Measurements from ENCODE around the gene CAPN11. TPM values are rescaled to one million over a fixed set of nuclear protein-coding genes. Genes with fewer than 3 reads are reported as not detected.

Gene CAPN11
- total and polyA plus RNA-seq, 10 of the 15 experiments (the other 5 are each of a cell fraction or from before 2014, with no cell fraction given), result 0.05 to 0.44 (median 0.31) TPM

DNA sequence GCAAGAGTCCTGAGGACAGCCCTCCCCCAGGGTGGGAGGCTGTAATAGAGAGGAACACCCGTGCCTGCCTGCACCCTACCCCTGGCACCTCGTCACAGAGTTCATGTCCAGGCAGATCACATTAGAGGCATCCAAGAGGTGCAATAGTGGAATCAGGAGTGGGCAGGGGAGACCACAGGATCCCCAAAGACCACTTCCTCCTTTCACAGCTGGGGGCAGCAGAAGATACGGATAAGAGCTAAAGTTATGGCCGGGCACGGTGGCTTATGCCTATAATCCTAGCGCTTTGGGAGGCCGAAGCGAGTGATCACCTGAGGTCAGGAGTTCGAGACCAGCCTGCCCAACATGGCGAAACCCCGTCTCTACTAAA is 1.5 kb upstream of the CAPN11 start:
- no peaks in the 10 kb centered on the region for H3K79me2 ChIP-seq (ENCODE audit: control insufficient read depth, insufficient read depth, low read length)
- RAD21 ChIA-PET (ENCODE audit: unreplicated experiment), result interaction anchor here (0.8 kb wide), 1 partner anchor 59 kb away, joined by 3 read pairs; no protein-coding TSS in a partner anchor
- ATAC-seq (no peak), FAIRE-seq (no peak), DNase-seq (ENCODE audit: low read depth, low spot score) (no peak)
- no peaks in the 10 kb centered on the region for H4K20me1 ChIP-seq (ENCODE audit: control insufficient read depth, insufficient read depth)
- H3K4me3 ChIP-seq, result no peak overlapping the region
- POLR2A ChIA-PET, result interaction anchor here (0.7 kb wide), 1 partner anchor 41 kb away, joined by 3 read pairs; no protein-coding TSS in a partner anchor
- no peaks in the 10 kb centered on the region for H3K36me3 ChIP-seq (ENCODE audit: control insufficient read depth in 2 of 2, insufficient read depth in 2 of 2, low read length in 1 of 2)
- CTCF ChIA-PET, result interaction anchor here (2.0 kb wide), 1 partner anchor 61 kb away, joined by 5 read pairs; no protein-coding TSS in a partner anchor
- H3K27me3 ChIP-seq (replicated peaks in 1 of 2; ENCODE audit: control insufficient read depth in 2 of 2, insufficient read depth in 2 of 2, low read length in 1 of 2), result no peaks in the 10 kb centered on the region
- no peak overlapping the region for H3K27ac ChIP-seq (ENCODE audit: control insufficient read depth, insufficient read depth)
- H3K4me2 ChIP-seq (ENCODE audit: control insufficient read depth, insufficient read depth), result no peak overlapping the region
- BruUV-seq (replicated peaks), result no TSS peak
- no peaks in the 10 kb centered on the region for H3K4me1 ChIP-seq (ENCODE audit: control insufficient read depth, insufficient read depth, low read length)
- intact Hi-C loops (cut with micrococcal nuclease; ENCODE audit: unreplicated experiment) (no loop called here), in situ Hi-C loops (cut with MboI) (loop anchor here (10.0 kb wide), 1 partner anchor 52 kb away; no protein-coding TSS in a partner anchor)
- H3K9ac ChIP-seq (ENCODE audit: control insufficient read depth, insufficient read depth, low read length), result no peak overlapping the region
- SMC1A ChIA-PET (ENCODE audit: uncharacterized antibody, unreplicated experiment), result no interaction called here
- no peak for TF ChIP-seq BCL11A (IDR thresholded peaks at IDR 0.05; ENCODE audit: low read depth, low read length)
- peak; percentile 10; the same call in 1 of the 2 replicates for TF ChIP-seq SPI1 (IDR thresholded peaks at IDR 0.05; ENCODE audit: borderline replicate concordance, insufficient read depth, low read depth, low read length)
- no peak for TF ChIP-seq ATF7 (IDR thresholded peaks at IDR 0.05; ENCODE audit: low read depth)
- no peak for TF ChIP-seq CBFB (IDR thresholded peaks at IDR 0.05; ENCODE audit: low read depth)
- no peaks in the 10 kb centered on the region for H3K9me3 ChIP-seq (replicated peaks; ENCODE audit: control insufficient read depth, insufficient read depth, low read length)
- H2AFZ ChIP-seq (ENCODE audit: control insufficient read depth, low read depth, low read length), result no peak overlapping the region
- WGBS (ENCODE audit: insufficient coverage, insufficient replicate concordance, low lambda C conversion rate, missing lambda C conversion rate), result 73% methylated on average over 11 of the region's 11 CpGs

DNA sequence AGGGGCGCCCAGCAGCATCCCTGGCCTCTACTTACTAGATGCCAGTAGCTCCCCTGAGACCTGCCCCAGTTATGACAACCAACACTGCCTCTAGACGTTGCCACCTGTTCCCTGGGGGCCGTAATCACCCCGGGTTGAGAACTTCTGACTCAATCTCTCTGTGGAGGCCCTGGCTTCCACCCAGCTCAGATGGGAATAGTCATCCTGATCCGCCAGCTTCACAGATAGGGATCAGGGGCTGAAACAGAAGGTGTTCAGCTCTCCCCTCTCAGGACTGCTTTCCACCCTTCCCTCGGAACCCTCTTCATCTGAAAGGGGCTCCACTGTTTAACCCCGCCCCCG is 3.3 kb downstream of the CAPN11 start:
- Histone ChIP-seq H3K4me2 (ENCODE audit: control insufficient read depth, insufficient read depth) (no peak overlapping the region), H3K9me3 (replicated peaks; ENCODE audit: control insufficient read depth, insufficient read depth, low read length) (no peaks in the 10 kb centered on the region), H3K36me3 (ENCODE audit: control insufficient read depth in 2 of 2, insufficient read depth in 2 of 2, low read length in 1 of 2) (no peaks in the 10 kb centered on the region), H4K20me1 (ENCODE audit: control insufficient read depth, insufficient read depth) (no peaks in the 10 kb centered on the region), H3K9ac (ENCODE audit: control insufficient read depth, insufficient read depth, low read length) (no peak overlapping the region), H3K27ac (ENCODE audit: control insufficient read depth, insufficient read depth) (no peak overlapping the region), H3K79me2 (ENCODE audit: control insufficient read depth, insufficient read depth, low read length) (no peaks in the 10 kb centered on the region), H3K4me1 (ENCODE audit: control insufficient read depth, insufficient read depth, low read length) (no peaks in the 10 kb centered on the region), H3K27me3 (replicated peaks in 1 of 2; ENCODE audit: control insufficient read depth in 2 of 2, insufficient read depth in 2 of 2, low read length in 1 of 2) (peaks cover 0 to 4% of the 10 kb centered on the region in 2 experiments; a peak in 1 of 4 replicates), H2AFZ (ENCODE audit: control insufficient read depth, low read depth, low read length) (no peak overlapping the region), H3K4me3 (no peak overlapping the region)
- ChIA-PET CTCF (interaction anchor here (0.8 to 4.4 kb wide), 8 partner anchors 9 to 143 kb away, joined by 3 to 31 read pairs (median 4); partner anchors contain the start of gene HSP90AB1), POLR2A (interaction anchor here (0.6 kb wide), 2 partner anchors 10 to 58 kb away, joined by 3 read pairs; no protein-coding TSS in a partner anchor), SMC1A (ENCODE audit: uncharacterized antibody, unreplicated experiment) (interaction anchor here (1.2 to 2.4 kb wide), 3 partner anchors 44 to 72 kb away, joined by 3 to 7 read pairs (median 4); no protein-coding TSS in a partner anchor), RAD21 (ENCODE audit: unreplicated experiment) (no interaction called here)
- TF ChIP-seq EZH2 (IDR thresholded peaks at IDR 0.05; ENCODE audit: borderline replicate concordance, control insufficient read depth, low read depth, low read length) (no peak), TBL1XR1 (IDR thresholded peaks at IDR 0.05; ENCODE audit: low read depth, low read length) (no peak), GATAD2B (conservative IDR thresholded peaks at IDR 0.05; ENCODE audit: low read depth) (no peak), RFX5 (IDR thresholded peaks at IDR 0.05; ENCODE audit: low read depth, low read length) (no peak), DPF2 (IDR thresholded peaks at IDR 0.05) (no peak), ZNF207 (IDR thresholded peaks at IDR 0.05; ENCODE audit: borderline replicate concordance) (no peak), TCF12 (IDR thresholded peaks at IDR 0.05; ENCODE audit: low read depth, low read length) (no peak), ZNF274 (IDR thresholded peaks at IDR 0.05; ENCODE audit: insufficient read depth, insufficient read length) (no peak)
- DNase-seq (ENCODE audit: low read depth, low spot score) (no peak), ATAC-seq (peak; percentile 36), FAIRE-seq (no peak)
- BruUV-seq (replicated peaks), result no TSS peak
- in situ Hi-C loops (cut with MboI) (no loop called here), intact Hi-C loops (cut with micrococcal nuclease; ENCODE audit: unreplicated experiment) (no loop called here)
- 4% methylated on average over 6 of the region's 8 CpGs for WGBS (ENCODE audit: insufficient coverage, insufficient replicate concordance, low lambda C conversion rate, missing lambda C conversion rate)

Data from GM12878 (cell line).